ENCODE measurements around the gene CTNND2.

The CTNND2 gene

DNA sequence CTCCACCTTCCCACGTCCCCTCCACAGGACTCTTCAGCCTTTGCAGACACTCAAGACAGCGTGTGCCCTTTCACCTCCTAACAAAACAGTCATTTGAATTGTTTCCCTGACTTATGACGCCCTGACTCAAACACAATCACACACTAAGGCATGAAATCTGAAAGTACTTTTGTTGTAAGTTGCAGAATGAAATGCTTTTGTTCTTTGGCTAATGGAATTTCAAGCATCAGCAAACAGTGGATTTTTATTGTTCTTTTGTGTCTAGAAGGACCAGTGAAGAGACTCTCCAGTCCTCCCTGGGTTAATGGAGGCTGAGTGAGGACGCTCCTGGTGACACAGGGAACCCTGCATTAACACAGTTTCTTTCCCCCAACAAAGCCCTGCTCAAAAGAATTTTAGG is 380.1 kb downstream of the CTNND2 start:
- Histone ChIP-seq H3K27ac (no peak overlapping the region), H3K4me3 (no peak overlapping the region)
- no peak for DNase-seq (ENCODE audit: low spot score)
- TF ChIP-seq, protein P1, sequence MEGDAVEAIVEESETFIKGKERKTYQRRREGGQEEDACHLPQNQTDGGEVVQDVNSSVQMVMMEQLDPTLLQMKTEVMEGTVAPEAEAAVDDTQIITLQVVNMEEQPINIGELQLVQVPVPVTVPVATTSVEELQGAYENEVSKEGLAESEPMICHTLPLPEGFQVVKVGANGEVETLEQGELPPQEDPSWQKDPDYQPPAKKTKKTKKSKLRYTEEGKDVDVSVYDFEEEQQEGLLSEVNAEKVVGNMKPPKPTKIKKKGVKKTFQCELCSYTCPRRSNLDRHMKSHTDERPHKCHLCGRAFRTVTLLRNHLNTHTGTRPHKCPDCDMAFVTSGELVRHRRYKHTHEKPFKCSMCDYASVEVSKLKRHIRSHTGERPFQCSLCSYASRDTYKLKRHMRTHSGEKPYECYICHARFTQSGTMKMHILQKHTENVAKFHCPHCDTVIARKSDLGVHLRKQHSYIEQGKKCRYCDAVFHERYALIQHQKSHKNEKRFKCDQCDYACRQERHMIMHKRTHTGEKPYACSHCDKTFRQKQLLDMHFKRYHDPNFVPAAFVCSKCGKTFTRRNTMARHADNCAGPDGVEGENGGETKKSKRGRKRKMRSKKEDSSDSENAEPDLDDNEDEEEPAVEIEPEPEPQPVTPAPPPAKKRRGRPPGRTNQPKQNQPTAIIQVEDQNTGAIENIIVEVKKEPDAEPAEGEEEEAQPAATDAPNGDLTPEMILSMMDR (IDR thresholded peaks at IDR 0.05): no peak

DNA sequence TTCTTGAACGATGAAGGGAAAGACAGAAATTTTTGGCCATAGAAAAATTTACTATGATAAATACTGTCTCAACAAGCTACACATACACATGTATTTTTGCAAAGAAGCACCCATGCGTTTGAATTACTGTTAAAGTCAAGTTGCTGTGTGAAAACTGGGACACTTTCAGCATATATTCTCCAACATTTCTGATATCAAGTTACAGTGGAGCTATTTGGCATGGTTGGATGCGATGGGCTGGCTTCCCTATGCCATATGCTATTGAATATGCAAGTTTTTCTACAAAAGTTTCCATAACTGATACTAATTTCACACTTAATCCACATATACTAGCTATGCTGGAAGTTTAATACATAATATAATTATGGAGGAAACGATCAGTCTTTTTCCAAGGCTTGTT is 381.4 kb downstream of the CTNND2 start:
- Histone ChIP-seq H3K4me3 (no peak overlapping the region), H3K27ac (no peak overlapping the region)
- DNase-seq (ENCODE audit: low spot score): no peak
- TF ChIP-seq, protein P1 (IDR thresholded peaks at IDR 0.05): no peak

DNA sequence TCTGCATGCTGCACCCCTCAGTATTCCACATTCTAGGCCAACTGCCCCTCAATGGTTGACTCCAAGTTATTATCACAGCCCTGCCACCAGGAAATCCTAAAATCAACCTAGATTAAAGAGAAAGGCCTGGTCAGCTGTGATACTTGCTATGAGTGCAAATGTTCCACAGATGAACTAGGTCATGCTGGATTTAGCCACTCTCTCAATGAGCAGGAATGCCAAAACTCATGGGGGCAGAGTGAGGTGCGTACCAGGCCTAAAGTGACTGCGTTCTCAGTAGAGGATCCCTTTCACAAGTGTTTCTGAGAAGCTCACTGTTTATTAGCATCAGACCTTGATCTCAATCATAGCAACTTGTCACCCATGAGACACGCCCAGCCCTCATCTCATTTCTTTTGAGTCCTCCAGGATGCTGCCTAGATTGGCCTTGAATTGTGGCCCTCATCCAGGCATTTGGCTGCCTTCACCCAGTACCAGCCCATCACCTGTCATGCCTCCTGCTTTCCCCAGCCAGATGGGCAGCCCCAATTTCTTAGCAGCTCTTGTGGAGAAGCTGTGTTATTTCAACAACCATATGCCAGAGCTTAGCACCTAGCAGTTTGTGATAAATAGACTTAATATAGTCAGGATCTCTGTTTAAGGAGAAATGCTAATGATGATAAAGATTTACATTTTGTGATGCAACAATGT is 383.9 kb downstream of the CTNND2 start:
- DNase-seq (ENCODE audit: low spot score): no peak
- Histone ChIP-seq H3K27ac (no peak overlapping the region), H3K4me3 (no peak overlapping the region)
- TF ChIP-seq, protein P1 (IDR thresholded peaks at IDR 0.05): no peak

DNA sequence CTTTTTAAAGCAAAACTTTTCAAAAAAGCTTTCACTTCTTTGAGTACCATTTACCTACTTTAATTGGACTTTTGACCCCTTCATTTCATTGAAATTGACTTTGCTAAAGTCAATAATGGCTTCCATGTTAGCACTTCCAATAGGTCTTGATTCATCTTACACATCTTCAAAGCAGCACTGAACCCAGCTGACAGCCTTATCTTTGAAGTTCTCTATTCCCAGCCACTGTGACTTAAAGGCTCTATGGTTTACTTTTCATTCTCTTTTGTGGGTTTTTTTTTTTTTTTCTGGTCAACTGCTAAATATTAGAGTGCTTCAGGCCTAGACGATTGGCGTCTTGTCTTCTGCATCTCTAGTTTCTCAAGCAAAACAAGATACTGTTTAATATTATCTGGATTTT is 385.0 kb downstream of the CTNND2 start:
- TF ChIP-seq, protein P1 (IDR thresholded peaks at IDR 0.05): no peak

DNA sequence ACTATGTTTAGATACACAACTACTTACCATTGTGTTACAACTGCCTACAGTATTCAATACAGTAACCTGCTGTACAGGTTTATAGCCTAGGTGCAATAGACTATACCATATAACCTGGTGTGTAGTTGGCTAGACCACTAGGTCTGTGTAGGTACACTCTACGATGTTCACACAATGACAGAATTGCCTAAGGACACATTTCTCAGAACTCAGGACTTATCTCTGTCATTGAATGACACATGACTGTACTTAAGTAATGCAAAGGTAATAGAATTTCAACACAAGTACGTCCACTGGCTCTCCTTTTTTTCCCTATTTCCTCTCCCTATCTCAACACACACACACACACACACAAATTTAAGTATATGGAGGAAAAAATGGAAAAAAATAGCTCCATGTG is 385.6 kb downstream of the CTNND2 start:
- TF ChIP-seq, protein P1 (IDR thresholded peaks at IDR 0.05): no peak
- no peak overlapping the region for H3K4me3 ChIP-seq
- DNase-seq (ENCODE audit: low spot score): no peak
- H3K27ac ChIP-seq: no peak overlapping the region

More for the DNA sequence above, 385.0 kb downstream of the CTNND2 start:
- no peak for DNase-seq (ENCODE audit: low spot score)
- Histone ChIP-seq H3K4me3 (no peak overlapping the region), H3K27ac (no peak overlapping the region)

DNA sequence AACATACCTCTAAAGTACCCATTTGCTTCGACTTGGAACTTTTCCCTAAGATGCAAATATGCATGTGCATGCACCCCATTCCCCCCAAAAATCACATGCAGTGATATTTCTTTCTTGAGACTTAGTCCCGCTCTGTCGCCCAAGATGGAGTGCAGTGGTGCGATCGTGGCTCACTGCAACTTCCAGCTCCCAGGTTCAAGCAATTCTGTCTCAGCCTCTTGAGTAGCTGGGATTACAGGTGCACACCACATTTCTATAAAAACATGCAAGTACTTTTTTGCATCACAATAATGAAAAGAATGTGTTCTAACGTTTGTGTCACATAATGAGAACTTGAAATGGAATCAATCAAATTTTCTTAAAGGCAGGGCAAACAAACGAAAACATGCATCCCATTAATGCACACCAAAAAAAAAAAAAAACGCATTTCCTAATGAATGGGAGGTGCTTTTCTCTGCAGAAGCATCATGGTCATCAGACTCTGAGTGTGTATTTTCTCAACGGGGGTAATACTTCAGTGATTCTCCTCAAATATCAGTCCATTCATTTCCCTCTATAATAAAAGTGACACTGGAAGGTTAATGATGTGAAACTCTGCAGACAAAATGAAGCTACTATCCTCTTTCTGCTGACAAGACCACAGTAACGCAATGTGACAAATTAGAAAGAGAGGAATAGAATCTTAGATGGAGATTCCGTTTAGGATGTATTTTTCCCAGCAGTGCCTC is 389.4 kb downstream of the CTNND2 start:
- TF ChIP-seq, protein P1 (IDR thresholded peaks at IDR 0.05): no peak
- DNase-seq (ENCODE audit: low spot score): no peak
- H3K4me3 ChIP-seq: no peak overlapping the region
- no peak overlapping the region for H3K27ac ChIP-seq

DNA sequence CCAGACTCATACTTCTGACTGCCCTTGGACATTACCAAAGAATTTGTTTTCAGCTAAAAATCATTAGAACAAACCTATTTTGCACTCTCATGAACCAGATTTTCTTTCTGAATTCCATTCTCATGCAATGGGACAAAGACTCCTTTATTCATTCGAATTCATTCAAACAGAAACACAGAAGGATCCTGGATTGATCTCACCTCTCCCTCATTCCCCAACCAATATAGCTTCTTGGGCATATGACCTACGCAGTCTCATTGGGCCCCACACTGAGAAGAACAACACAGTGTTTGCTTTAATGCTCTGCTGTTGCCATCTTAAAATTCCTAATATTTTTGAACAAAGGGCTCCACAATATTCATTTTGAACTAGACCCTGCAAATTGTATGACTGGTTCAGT is 392.4 kb downstream of the CTNND2 start:
- Histone ChIP-seq H3K27ac (no peak overlapping the region), H3K4me3 (no peak overlapping the region)
- no peak for DNase-seq (ENCODE audit: low spot score)
- TF ChIP-seq, protein P1 (IDR thresholded peaks at IDR 0.05): no peak

Data from coronary artery (tissue), 2 donors.